DMS53 treated with DMSO at 0.1 percent for 48 hours (cell line): ENCODE measurements around the gene CHCHD2.
"Not testable (repeated sequence)": the region's sequence is repeated elsewhere in the genome, so short reads cannot be mapped to it uniquely, and the experiment has no call there.

ENCODE experiments used
- DNase-seq: peaks from one replicate; lab custom pipeline; 2025; ENCODE audit not compliant: unreplicated experiment; lab: John Stamatoyannopoulos, UW

Gene CHCHD2

GRCh38 chr7:56106108-56107073, at the start of gene CHCHD2:
CHCHD2 (minus strand) TSS chr7:56106476; CDS start chr7:56106413, 63 bp downstream.
- peak; percentile 98 for DNase-seq

- not testable (repeated sequence) for DNase-seq
These were observed 24.8 kb upstream of the CHCHD2 start for GRCh38 chr7:56131062-56131461.

GRCh38 chr7:56127241-56127975, 21.1 kb upstream of the CHCHD2 start:
- no peak for DNase-seq

DNA sequence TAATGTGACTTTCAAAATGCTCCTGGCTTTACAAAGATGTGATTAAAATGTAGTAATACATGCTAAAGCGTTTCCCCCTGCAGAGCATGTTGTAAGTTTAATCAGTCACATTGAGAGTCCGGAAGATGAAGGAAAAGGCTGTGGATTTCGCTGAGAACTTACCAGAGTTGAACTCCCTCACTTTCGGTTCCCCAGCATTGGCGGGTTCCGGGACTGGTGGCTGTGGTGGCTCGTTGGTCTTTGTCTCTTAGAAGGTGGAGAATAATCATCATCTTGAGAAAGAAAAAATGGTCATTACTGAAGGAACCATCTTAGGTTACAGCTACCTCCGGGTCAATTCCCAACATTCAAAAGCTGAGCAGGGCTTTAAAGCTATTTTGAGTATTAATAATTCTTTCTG, 19.6 kb upstream of the CHCHD2 start:
- no peak for DNase-seq

DNA sequence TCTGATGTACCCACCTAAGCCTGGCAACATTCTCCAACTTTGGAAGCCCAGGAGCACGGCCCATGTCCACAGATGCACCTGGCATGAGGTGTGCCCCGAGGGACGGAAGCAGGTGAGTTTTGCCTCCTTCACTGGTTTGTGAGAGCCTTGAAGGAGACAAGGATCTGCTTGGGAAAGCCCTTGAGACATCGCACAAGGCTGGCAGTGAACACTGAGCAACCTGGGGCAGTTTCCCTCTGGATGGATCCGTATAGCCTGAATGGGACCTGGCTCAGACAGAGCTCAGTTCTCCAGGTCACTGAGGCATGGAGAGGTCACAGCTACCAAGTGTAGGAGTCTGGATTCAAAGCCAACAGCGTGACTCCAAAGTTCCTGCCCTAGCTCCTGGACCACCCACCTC, 18.7 kb upstream of the CHCHD2 start:
- no peak for DNase-seq

DNA sequence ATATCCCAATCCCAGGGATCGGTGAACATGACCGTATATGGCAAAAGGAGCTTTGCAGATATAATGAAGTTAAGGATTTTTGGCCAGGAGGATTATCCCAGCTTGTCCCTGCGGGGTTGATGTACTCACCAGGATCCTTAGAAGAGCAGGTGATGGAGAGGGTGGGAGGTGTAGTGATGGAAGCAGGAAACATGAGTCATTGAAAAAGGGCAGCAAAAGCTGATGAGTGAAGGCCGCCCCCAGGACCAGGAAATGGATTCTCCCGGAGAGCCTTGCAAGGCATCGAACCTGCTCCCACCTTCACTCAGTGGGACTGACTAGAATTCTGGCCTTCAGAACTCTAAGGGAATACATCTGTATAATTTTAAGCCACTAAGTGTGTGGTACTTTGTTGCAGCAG, 15.2 kb upstream of the CHCHD2 start:
- no peak for DNase-seq

DNA sequence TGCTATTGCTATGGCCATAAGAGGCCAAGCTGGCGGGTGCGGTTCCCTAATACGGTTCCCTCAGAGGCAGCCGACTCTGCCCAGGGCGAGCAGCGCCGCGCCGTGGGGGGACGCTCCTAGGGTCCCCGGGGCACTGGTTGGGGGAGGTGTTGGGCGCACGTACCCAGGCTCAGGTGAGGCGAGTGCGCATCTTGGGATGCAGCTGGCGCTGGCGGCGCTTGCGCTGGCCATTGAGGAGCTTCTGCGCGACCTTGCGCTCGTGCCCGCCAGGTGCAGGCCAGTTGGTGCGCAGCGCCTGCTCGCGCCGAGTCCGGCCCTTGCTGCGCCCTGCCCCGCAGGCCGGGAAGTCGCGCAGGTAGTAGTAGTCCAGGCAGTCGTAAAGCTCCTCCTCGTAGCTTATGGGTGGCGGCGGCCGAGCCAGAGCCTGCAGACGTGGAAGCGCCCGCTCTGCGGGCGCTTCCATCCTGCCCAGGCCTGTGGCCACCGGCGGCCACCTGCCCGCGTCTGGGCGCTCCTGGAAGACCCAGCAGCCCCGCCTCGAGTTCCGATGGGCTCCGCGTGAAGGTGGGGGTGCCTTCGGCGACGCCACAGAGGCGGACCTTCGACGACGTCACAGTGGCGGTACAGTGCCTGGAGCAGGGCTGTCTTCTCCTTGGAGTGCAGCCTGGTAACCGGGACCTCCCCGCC, 9.7 kb upstream of the CHCHD2 start, which contains the start of gene NUPR2:
NUPR2 (minus strand) TSS at position 566 of the 687 bp plus-strand sequence; CDS start at position 463, 103 bp downstream.
- peak; percentile 52 for DNase-seq

DNA sequence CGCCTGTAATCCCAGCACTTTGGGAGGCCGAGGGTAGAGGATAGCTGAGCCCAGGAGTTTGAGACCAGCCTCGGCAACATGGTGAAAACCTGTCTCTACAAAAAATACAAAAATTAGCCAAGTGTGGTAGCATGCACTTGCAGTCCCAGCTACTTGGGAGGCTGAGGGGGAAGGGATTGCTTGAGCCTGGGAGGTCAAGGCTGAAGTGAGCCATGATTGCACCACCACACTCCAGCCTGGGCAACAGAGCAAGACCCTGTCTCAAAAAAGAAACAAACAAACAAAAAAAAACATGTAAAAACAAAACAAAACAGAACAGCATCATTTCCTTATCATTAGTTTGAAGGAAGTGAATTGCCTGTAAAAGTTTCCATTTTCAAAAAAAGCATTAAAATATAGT, 6.0 kb upstream of the CHCHD2 start:
- not testable (repeated sequence) for DNase-seq

DNA sequence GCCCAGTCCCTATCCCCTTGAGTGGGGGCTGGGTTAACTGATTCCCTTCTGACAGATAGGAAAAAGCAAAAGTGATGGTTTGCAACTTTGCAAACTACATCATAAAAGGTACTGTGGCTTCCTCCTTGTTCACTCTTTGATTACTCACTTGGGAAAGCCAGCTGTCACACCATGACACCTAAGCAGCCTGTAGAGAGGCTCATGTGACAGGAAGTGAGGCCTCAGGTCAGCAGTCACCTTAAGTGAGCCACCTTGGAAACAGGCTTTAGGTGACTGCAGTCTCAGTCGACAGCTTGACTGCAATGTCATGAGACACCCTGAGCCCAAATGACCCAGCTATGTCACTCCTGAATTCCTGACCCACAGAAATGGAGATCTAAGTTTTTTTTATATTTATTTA, 4.3 kb upstream of the CHCHD2 start:
- DNase-seq: peak; percentile 21

DNA sequence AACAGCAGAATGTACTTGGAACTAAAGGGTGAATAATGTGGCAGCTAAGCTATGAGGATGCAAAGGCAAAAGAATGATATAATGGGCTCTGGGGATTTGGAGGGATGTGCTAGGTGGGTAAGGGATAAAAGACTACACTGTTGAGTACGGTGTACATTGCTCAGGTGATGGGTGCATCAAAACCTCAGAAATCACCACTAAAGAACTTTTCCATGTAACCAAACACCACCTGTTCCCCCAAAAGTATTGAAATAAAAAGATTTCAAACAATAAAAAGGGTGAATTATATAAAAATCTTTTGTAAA, 1.6 kb upstream of the CHCHD2 start:
- DNase-seq: no peak

DNA sequence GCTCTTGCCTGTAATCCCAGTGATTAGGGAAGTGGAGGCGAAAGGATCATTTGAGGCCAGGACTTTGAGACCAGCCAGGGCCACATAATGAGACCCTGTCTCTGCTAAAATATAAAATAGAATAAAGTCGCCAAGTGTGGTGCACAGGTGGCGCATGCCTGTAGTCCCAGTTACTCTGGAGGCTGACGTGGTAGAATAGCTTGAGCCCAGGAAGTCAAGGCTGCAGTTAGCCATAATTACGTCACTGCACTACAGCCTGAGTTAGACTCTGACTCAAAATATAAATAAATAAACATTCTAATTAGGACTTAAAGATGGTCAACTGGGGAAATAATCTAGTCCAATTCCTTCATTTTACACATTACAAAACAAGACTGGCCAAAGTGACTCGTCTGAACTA, 768 bp downstream of the CHCHD2 start:
- DNase-seq: peak; percentile 19

DNA sequence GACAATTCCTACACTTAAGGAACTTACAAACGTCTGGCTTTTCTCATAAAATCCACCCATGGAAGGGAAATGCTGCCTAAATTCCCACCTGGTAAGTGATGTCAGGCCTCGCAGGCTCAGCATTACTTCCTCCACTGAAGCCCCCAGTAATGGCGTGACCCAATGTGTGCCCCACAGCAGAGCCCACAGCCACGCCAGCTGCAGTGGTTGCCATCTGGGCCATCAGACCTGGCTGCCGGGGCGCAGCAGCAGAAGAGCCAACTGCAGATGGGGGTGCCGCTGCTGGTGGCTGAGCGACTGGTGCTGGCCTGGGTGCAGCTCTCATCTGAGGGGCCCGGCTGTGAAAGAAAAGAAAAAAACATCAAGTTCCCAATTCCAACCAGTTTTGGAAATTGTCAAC, 2.1 kb downstream of the CHCHD2 start:
- DNase-seq: not testable (repeated sequence)

DNA sequence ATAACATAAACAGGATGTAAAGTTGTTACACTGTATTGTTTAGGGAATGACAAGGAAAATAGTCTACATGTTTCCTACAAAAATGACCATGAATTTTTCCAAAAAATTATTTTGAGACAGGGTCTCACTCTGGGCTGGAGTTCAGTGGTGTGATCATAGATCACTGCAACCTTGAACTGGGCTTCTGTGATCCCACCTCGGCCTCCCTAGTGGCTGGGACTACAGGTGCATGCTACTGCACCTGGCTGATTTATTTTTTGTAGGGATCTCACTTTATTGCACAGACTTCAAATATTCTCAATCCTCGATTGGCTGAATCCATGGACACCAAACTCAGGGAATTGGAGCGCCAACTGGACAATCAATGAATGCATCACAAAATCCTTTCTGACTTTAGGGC, 6.6 kb downstream of the CHCHD2 start:
- DNase-seq: no peak

DNA sequence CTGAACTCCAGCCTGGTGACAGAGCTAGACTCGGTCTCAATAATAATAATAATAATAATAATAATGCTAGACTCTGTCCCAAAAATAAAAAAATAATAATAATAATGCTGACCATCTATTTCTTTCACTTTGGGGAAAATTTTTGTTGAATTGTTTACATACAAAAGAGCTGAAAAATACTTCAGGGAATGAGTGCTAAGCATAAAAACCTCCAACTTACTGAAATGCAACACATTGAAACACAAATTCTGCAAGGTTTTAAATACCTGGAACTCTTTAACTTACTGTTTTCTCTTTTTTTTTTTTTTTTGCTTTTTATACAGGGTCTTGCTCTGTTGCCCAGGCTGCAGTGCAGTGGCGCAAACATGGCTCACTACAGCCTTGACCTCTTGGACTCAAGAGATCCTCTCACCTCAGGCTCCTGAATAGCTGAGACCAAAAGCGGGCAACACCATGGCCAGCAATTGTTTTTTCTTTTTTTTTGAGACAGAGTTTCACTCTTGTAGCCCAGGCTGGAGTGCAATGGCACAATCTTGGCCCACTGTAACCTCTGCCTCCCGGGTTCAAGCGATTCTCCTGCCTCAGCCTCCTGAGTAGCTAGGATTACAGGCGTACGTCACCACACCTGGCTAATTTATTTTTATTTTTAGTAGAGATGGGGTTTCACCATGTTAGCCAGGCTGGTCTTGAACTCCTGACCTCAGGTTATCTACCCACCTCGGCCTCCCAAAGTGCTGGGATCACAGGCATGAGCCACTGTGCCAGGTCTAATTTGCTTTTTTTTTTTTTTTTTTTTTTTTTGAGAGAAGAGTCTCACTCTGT, 7.9 kb downstream of the CHCHD2 start:
- DNase-seq: not testable (repeated sequence)

DNA sequence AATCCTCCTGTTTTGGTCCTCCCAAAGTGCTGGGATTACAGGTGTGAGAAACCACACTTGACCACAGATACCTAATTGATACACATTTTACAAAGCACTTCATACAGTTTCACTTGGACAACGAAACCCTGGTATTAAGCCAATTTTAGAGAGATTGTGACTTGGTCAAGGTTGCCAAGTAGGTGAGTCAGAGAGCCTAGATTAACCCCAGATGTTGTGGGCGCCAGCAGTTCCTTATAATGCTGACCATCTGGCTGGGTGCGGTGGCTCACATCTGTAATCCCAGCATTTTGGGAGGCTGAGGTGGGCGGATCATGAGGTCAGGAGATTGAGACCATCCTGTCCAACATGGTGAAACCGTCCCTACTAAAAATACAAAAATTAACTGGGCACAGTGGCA, 8.6 kb downstream of the CHCHD2 start:
- no peak for DNase-seq

DNA sequence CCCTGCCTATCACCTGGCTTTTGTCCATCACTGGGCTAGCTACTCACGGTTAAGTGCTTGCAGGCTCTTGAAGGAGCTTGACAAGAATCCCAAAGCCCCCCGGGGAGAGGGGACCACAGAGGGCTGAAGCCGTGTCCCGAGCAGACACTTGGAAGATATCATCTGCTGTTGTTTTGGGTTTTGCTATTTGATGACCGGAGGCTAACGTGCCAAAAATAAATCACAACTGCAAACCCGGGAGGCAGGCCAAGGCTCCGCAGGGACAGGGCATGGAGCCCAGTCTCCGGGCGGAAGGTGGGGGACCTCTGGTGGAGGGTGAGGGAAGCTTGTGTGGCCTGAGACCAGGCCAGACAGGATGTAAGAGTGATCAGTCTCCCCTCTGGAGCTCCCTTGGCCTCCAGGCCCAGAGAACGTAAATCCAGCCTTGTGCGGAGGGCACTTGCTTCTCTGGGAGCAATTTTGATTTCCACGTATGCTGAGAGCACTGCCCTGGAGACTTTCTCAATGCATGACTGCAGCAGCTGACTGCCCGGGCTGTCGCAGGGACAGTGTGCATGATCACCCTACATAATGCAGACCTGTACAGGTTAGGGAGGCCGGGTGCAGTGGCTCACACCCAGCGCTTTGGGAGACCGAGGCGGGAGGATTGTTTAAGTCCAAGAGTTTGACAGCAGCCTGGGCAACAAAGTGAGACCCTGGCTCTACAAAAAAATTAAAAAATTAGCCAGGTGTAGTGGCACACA, 13.3 kb downstream of the CHCHD2 start, which contains the start of gene PHKG1:
PHKG1 (minus strand) TSS at position 164 of the 743 bp plus-strand sequence. CDS start 4,011 bp downstream, outside the sequence.
- peak; percentile 11 for DNase-seq

GRCh38 chr7:56092388-56092787, 13.9 kb downstream of the CHCHD2 start:
- not testable (repeated sequence) for DNase-seq

DNA sequence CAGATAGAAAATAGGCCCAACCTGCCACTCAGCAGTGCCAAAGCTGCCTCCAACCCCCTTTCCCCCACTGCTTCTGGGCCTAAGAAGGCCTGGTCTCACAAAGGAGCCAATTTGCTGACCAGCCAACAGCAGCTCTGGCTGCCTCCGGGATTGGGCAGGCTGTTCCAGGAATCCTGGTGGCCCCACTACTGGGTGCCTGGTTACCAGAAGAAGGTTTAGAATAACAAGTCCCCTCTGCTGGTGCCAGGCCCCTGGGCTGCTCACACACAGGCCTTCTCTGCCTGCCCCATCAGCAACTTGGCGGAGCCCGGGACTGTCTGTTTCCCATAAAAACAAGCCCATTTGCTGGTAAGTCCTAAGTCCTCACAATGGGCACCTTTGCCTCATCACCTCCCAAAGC, 14.7 kb downstream of the CHCHD2 start:
- DNase-seq: no peak

DNA sequence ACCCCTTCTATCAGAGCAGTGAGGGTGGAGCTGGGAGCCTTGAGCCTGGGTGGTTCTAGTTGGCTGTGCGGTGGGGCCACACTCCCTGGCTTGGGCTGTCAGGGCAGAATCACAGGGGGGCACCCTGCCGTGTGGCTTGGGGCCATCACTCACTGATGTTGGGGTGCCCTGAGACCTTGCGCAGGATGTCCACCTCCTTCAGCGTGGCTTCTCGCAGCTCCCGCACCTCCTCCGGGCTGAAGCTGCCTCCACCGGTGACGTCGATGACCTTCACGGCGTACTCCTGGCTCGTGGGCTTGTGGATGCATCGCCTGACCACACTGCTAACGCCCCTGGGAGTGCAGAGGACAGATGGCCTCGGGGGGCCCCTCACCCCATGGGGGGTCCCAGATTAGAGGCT, 18.8 kb downstream of the CHCHD2 start:
- DNase-seq: no peak

- DNase-seq: no peak
These were observed 19.5 kb downstream of the CHCHD2 start for GRCh38 chr7:56086761-56087160.
